COLO668 (cell line): ENCODE measurements around the gene RETREG1.
A peak's percentile ranks its signal among the peaks of the same experiment; 100 is the strongest.
"Not testable (repeated sequence)": the region's sequence is repeated elsewhere in the genome, so short reads cannot be mapped to it uniquely, and the experiment has no call there.

ENCODE experiments used
- DNase-seq: peaks from one replicate; lab custom pipeline; 2025; ENCODE audit not compliant: unreplicated experiment; lab: John Stamatoyannopoulos, UW

The RETREG1 gene

DNA sequence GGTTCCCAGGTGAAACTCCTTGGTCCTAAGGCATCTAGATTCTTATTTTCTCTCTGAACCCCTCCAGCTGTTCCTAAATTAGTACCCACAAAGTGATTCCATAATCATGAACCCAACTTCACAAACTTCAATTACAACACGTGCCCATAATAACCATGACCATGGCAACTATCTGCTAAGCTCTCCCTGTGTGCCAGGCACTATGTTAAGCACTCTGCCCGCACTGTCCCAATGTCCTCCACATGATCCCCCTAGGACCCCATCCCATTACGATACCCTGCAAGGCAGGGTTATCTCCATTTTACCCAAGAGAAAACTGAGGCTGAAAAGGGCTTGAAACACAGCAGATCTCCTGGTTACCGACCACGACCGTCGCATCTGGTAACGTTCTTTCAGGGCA is 125.9 kb downstream of the RETREG1 start:
- no peak for DNase-seq

DNA sequence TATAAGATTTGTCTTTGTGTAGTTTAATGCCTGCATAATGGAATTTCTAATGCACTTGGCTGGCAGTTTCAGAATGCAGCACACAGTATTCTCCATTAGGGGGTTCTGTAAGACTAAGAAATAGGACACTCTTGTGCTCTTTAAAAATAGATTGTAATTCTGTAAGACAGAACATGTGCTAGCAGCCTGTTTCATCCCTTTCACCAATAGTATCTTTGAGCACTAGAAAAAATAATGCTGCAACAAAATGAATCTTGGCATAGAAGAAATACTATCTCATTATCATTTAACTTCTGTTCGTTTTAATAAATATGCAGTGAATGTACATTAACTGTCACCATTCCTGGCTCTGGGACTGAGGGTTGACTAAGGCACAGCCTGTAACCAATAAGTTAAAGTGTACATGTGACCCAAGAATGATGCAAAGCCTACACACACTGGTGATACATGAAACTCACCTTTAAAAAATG is 127.4 kb downstream of the RETREG1 start:
- DNase-seq: no peak

DNA sequence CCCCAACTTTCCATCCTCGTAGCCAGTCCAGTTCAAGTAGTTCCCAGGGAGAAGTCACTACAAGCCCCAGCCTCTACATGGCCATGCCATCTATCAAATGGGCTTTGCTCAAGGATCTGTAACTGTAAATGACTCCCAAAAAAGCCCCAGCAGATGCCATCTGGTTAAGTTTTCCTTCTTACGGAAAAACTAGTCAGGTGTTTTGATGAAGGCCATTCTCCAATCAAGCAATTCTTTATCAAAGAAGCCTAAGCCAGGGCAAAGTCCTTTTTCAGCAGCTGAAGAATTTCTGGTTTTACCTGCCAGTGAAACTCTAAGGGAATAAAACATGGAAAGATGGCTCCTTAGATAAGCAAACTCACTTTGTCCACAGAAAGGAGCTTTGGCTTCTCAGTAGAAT is 129.3 kb downstream of the RETREG1 start:
- no peak for DNase-seq

DNA sequence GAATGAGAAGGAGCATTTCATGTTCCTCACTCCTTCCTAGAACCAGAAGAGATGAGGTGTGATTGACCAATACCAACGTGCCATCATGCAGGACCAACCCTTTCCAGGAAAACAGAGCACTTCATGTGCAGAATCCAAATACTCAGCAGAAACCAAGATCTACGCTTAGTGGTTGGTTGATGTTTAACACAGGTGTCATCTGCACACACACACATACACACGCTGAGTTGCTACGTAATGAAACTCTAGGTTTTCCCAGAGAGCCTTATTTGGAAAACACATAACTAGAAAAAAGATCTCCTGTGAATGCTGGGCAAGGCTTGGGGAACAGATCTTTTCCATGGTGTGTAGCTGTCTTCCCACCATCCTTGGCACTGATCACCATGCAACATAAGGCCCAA is 130.1 kb downstream of the RETREG1 start:
- DNase-seq: no peak

DNA sequence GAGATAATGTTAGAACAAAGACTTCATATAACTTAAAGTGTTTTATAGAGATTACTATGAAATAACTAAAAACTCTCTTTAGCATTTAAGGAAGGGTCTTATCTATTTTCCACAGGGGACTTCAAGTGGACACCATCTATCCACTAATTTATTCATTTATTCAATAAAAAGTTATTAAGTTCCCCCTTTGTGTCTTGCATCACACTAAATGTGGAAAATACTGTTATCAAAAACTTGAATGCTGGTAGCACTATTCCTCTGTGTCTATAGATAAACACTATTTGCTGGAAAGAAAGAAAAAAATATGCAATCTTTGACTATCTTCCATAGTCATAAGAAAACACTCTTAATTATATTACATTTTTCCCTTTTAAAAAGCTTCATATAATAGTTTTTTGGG is 131.1 kb downstream of the RETREG1 start:
- no peak for DNase-seq

DNA sequence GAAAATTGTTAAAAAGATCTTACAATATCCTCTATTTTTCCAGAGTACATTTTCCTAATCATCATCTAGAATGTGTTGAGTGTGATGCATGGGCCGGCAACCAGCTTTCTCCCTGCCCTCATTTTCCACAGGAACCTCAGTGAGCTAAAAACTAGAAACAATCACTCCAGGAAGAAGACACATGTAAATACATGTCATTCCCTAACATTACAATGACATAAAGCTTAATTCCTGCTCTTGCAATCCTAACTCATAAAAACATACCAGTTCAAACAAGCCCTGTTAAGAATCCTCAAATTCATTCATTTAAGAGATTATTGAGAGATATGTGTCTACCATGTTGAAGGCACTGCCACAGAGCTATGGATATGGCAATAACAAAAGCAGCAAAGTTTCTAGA is 132.7 kb downstream of the RETREG1 start:
- DNase-seq: no peak

DNA sequence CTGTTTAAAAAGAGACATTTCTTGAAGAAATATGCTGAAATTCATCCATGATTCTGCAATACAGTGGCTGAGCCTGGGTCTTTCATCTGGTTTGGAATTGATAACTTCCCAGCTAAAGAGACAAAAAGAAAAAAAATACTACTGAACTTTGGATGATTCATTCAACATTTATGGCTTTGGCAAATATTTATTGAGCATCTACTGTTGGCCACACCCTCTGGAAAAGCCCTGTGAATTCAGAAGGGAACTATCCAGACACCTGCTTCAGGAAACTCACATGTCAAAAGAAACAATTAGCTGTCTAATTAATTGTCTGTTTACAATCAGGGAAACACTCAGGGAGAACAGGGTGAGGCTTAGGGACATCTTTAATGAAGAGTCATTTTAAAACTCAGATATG is 133.4 kb downstream of the RETREG1 start:
- peak; percentile 27 for DNase-seq

DNA sequence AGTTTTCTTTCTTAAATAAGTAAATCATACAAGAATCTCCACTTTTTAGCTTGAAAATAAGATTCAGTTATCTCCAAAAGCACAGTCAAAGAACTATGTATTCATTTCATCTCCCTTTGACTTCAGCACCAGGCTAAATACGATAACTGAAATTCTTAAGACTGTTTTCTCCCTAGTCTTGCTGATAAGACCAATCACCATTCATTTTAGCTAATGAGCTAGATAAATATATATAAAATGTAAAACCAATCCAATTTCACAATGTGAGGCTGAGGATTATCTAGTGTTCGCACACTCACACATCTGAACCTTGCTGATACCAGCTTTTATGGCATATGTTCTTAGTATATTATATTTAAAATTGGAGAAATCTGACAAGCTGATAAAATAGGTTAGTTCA is 133.9 kb downstream of the RETREG1 start:
- no peak for DNase-seq

DNA sequence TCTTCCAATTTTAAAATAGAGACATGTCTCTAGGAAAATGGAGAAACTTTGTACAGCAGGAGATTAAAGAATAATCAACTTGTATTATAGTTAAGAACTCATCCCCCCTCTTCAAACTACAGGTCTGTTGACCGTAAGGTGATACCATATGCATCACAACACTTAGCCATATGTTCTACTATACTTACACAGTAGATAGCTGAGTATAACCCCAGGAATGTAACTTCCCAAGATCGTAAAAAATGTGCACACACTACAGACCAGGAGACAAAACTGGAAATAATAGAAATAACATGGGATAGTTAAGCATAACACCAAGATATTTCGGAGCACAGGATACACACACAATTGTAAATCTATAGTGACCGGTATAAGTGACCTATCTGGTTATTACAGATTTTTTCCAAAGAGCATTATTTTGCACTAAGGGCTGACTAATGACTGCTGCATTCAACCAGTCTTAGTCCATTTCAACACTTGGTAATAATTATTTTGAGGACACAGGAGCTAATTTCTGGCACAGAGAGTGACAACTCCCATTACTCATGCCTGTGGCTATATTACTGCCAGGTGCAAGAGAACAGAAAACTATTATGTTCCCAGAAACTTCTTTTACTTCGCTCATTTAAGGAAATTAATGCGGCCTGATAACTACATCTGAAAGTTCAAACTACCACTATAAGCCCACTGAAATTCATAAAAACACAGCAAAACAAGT is 135.8 kb downstream of the RETREG1 start:
- no peak for DNase-seq

DNA sequence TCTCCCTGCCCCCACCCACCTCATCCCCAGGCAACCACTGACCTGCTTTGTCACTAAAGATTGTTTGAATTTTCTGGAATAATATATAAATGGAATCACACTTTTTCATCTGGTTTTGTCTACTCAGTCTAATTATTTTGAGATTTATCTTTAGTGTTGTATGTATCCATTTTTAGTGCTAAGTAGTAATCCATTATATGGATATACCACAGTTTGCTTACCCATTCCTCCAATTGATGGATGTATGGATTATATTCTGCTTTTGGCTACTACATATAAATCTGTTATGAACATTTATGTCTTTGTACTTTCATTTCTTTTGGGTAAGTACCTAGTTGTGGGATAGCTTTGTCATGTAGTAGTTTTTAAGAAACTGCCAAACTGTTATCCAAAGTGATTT is 136.7 kb downstream of the RETREG1 start:
- DNase-seq: no peak

DNA sequence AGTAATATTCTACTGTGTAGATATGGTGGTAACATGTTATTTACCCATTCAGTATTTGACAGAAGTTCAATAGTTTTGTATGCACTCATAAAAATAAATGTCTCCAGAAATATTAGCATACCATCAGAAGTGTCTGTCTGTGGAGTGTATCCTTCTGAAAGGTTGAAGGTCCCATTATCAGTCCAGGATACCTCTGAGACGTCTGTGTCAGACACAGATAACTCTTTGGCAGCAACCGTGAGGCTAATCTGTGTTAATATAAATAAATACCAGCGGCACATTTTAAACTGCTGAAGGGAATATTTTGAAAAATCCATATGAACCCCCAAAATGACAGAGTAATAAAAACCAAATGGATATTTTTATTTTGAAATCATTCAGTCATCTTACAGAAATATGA is 139.3 kb downstream of the RETREG1 start:
- DNase-seq: no peak

DNA sequence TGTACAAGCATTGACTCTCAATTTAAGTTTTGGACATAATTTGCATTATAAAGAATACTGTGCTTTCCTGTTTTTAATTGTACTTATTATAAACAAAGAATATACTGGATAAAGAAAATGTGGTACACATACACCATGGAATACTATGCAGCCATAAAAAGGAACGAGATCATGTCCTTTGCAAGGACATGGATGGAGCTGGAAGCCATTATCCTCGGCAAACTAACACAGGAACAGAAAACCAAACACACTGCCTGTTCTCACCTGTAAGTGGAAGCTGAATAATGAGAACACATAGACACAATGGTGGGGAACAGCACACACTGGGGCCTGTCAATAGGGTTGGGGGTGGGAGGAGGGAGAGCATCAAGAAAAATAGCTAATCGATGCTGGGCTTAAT is 140.4 kb downstream of the RETREG1 start:
- DNase-seq: not testable (repeated sequence)

DNA sequence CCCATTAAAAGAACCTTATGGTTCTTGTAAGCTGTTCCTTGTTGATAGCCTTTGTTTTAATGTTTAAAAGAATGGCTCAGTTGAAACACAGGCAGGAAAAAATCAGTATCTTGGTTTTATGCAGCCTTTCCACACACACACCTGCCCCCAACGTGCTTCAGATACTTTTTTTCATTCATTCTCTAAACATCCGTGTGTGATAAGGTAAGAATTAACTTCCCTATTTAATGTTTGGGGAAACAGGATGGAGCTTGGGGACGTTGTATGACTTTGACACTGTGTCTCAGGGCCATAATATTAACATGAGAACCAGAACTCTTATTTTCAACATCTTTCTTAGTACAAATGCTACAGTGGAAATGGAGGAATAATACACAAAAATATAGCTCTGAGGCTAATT is 145.4 kb downstream of the RETREG1 start:
- DNase-seq: no peak

DNA sequence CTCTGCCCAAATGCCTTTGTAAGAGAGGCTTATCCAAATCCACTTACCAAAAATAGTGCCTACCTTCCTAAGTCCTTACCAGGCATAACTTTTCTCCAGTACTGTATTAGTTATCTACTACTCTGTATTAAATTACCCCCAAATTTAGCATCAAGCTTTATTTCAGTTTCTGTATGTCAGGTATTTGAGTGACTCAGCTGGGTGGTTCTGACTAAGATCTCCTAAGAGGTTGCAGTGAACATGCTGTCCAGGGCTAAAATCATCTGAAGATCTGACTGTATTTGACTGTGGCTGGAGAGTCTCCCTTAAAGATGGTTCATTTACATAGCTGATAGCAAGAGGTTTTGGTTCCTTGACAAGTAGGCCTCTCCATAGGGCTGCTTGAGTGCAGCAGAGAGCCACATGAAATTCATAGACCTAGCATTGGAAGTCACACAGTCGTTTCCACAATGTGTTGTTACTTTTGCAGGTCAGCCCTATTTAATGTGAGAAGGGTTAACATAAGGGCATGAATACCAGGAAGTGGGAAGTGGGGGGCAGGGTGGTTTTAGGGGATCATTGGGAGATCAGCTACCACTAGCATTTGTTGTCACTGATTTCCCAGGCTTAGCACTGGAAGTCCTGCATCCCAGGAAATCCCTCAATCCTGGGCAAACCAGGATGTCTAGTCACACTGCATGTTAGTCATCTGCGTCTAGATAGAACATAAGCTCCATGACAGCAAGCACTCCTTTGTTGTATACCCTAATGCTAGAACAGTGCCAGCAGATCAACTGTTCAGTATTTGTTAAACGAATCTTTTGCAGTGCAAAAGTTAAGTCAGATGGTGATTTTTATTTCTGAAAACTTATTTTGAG is 149.2 kb downstream of the RETREG1 start:
- no peak for DNase-seq

DNA sequence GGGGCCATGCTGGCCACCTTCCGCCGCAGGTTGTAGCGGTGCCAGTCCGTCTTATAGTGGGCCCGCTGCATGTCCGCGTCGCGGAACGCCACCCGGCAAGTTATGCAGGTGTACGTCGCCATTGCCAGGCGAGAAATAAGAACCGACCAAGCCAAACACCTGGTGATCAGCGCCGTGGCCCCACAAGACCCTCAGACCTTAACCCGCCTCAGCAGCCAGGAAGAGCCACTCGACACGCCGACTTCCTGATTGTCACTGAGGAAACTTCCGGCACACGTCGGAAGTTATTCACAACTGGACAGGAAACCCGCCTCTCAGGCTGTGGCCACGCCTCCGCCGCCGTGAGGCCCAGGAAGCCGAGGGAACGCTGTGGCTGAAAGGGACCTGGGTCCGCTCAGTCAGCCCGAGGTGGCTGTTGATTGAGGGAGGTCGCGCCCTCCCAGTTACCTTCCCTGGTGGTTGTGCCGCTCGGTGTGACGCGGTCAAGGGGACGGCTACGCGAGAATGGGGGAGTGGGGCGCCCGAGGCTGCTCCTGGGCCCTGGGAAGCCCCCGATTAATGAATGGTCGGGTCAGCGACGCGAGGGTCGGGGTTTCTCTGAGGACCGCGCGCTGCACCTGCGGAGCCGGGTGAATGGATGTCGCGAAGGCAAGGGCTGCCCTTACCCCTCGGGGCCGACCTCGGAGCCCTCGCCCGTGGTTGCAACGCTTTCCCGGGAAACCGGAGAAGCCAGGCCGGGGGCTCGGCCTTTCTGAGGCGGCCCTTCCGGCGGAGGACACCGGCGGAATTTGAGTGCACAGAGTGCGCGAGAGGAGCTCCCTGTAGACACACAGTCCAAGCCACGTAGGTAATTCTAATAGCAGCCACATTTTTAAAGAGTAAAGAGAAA is 151.0 kb downstream of the RETREG1 start, which contains the start of gene ZNF622:
TSS of gene ZNF622 (minus strand) at position 257 of the 889 bp plus-strand sequence. CDS start at position 122, 135 bp downstream.
- DNase-seq: peak; percentile 97

DNA sequence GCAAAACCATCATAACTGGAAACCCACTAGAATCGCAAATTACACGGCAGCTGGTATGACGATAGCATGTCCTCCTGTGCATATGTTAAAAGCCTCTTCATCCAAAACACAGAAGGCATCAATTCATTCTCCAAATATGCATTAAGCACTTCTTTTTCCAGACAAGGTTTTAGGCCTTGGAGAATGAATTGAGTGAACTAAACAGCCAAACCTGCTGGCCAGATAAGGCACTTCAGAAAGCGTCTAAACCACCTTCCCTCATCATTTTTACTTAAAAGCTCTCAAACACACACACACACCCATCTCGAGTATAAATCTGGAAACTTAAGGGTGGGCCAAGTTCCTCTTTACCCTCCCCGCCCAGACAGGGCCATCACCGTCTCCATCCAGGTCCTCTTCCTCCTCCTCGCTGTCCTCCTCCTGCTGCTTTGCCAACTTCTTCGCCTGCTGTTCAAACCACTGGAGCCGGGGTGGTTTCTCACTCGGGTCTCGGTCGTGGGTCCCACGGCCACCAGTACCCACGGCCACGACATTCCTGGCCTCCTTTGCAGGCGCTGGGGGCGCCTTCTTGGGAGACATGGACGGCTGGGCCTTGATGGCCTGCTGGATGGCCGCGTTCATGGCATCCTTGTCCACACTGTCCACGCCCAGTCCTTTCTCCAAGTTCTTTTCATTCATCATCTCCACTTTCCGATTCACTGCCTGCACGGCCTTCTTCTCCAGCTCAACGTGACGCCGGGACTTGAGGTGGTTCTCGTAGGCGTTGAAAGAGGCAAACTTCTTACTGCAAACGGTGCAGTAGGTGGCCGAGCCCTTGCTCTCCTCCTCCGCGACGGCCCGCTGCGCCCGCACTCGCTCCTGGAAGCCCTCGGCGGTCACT is 151.9 kb downstream of the RETREG1 start:
- DNase-seq: no peak

DNA sequence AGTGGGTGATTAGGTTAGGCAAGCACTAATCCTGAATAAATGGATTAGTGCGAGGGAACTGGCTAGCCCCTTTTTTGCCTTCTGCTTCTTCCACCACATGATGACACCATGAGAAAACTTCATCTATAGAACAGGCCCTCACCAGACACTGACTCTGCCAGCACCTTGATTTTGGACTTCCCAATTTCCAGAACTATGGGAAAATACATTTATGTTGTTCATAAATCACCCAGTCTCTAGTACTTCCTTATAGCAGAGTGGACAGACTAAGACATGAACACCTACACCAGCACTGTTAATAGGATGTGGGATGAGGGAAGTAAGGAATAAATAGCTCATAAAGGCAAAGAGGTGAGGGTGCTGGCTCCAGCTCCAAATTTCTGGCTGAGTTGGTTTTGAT is 152.6 kb downstream of the RETREG1 start:
- DNase-seq: no peak

DNA sequence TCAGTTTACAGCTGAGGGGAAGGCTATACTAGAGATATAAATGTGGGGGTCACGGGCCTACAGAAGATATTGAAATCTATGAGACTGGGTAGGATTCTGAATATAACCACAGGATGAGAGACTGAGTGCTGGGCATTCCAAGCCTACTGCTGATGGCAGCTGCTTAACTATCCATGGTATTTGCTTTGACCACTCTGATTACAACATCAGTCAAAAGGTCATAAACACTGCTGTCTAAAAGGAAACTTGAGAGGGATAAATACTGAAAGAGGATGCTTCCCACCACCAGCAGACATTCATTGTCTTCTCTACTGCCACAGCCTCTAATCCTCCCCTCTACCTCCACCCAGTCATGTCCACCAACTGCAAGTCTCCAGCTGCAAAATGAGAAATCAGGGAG is 155.0 kb downstream of the RETREG1 start:
- peak; percentile 37 for DNase-seq

DNA sequence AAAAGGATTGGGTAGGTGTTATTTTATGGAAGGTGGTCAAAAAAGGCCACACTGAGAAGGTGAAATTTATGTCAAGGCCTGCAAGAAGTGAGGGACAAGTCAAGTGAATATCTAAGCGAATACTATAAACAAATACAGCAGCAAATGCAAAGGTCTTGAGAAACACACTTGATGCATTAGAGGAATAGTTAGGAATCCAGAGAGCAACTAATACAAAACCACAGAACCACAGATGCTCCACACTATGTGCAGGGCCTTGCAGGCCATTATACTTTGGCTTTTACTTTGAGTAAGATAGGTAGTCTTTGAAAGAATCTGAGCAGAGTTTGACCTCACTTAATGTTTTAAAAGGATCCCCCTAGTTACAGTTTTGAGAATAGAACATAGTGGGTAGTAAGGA is 155.8 kb downstream of the RETREG1 start:
- no peak for DNase-seq

DNA sequence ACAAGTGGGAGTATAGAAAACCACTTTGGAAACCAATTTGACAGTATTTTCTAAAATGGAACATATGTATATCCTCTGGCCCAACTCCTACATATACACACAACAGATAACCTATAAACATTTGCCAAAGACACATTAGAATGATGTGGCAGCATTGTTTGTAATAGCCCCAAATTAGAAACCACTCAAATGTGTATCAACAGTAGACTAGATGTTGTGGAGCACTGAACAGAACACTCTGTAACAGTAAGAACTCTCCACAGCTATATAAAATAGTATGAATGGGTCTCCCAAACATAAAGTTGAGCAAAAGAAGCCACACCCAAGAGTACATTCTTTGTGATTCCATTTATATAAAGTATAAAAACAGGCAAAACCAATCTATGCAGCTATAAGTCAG is 157.3 kb downstream of the RETREG1 start:
- no peak for DNase-seq
